K562 (cell line): ENCODE measurements around the gene VPREB3. TPM values are rescaled to one million over a fixed set of nuclear protein-coding genes. Genes with fewer than 3 reads are reported as not detected.

Experiments
- ATAC-seq: fragments of 200-7000 bp; cut with Tn5 transposase; 3 replicates; pipeline ENCODE4 v1.9.1; 2020; ENCODE audit warnings: moderate library complexity
- BruUV-seq: library from RNA; stranded (reverse); fragments of 400-500 nt; replicated peaks from 2 replicates; lab custom pipeline; 2021; lab: Mats Ljungman, UMichigan
- CTCF ChIA-PET: fragments of 300-600 bp; formaldehyde crosslinking; extraction: SDS; loops from one replicate; lab custom pipeline; 2021; ENCODE audit warnings: low intra/inter-chr PET ratio; lab: Yijun Ruan, JAX
- POLR2A ChIA-PET: fragments of 300-600, 350-650 bp; sonication (Branson Sonifier 250); formaldehyde crosslinking; extraction: SDS; loops from one replicate; lab custom pipeline; 2021; ENCODE audit warnings: antibody characterized with exemption, inconsistent platforms; lab: Yijun Ruan, JAX
- DNase-seq, 4 experiments: peaks; one replicate each; pipeline versions ENCODE4 v3.0.0 to v3.0.0-alpha.2; 2011 to 2018; ENCODE audit warnings: low spot score in 3 of 4, mixed read lengths in 3 of 4; ENCODE audit errors: extremely low read depth in 1 of 4
- FAIRE-seq: peaks from 2 replicates; lab custom pipeline; 2011; peaks lifted over from hg19 to GRCh38; lab: Jason Lieb, UNC
- H2AFZ ChIP-seq: 2 replicates; pipeline ENCODE4 v1.6.0; 2011; ENCODE audit warnings: low read depth, low read length, control low read depth, inconsistent platforms
- H3K27ac ChIP-seq: fragments of 200-600 bp; 3 replicates; pipeline ENCODE4 v1.8.0; 2011; ENCODE audit warnings: low read depth, mild to moderate bottlenecking, control low read depth, inconsistent platforms, low read length, moderate library complexity, mixed read lengths; ENCODE audit errors: extremely low read depth
- H3K27me3 ChIP-seq, 2 experiments: fragments of 300-600 bp in 1 of 2; 2 replicates in 1 of 2; 3 replicates in 1 of 2; pipeline versions ENCODE4 v1.6.0 to v1.8.0; 2011; ENCODE audit warnings: inconsistent platforms in 2 of 2, low read length in 2 of 2, mild to moderate bottlenecking in 1 of 2, mixed read lengths in 1 of 2, moderate library complexity in 1 of 2; ENCODE audit not compliant: control insufficient read depth in 2 of 2, insufficient read depth in 2 of 2
- H3K36me3 ChIP-seq: fragments of 300-600 bp; 3 replicates; pipeline ENCODE4 v1.8.0; 2011; ENCODE audit warnings: mild to moderate bottlenecking, low read length, inconsistent platforms; ENCODE audit not compliant: control insufficient read depth, insufficient read depth
- H3K4me1 ChIP-seq, 2 experiments: fragments of 200-600 bp in 1 of 2; replicated peaks in 1 of 2; 2 replicates in 1 of 2; 3 replicates in 1 of 2; pipeline versions ENCODE4 v1.5.1 to v1.8.0; 2011; ENCODE audit warnings: inconsistent platforms in 2 of 2, low read length in 2 of 2, mild to moderate bottlenecking in 1 of 2, mixed read lengths in 1 of 2, moderate library complexity in 1 of 2; ENCODE audit not compliant: control insufficient read depth in 2 of 2, insufficient read depth in 2 of 2
- H3K4me2 ChIP-seq: 2 replicates; pipeline ENCODE4 v1.6.1; 2011; ENCODE audit warnings: low read length, control low read depth, inconsistent platforms, mixed read lengths; ENCODE audit not compliant: insufficient read depth
- H3K4me3 ChIP-seq: fragments of 200-600 bp; sonication (generic), shearing (Covaris generic); 2 replicates; pipeline ENCODE4 v1.5.1; 2016; ENCODE audit warnings: control low read depth, inconsistent platforms
- H3K79me2 ChIP-seq: fragments of 200-600 bp; 3 replicates; pipeline ENCODE4 v1.8.0; 2011; ENCODE audit warnings: low read length, inconsistent platforms; ENCODE audit not compliant: control insufficient read depth, insufficient read depth
- H3K9ac ChIP-seq, 2 experiments: 2 replicates each; pipeline versions ENCODE4 v1.6.0 to v1.6.1; 2011; ENCODE audit warnings: low read depth in 2 of 2, low read length in 2 of 2, control low read depth in 1 of 2, inconsistent platforms in 1 of 2, mild to moderate bottlenecking in 1 of 2, mixed read lengths in 1 of 2; ENCODE audit not compliant: insufficient read depth in 1 of 2
- H3K9me1 ChIP-seq: one replicate; pipeline ENCODE4 v1.6.0; 2011; ENCODE audit warnings: inconsistent platforms, mild to moderate bottlenecking, low read length, moderate library complexity; ENCODE audit not compliant: control insufficient read depth, insufficient read depth
- H3K9me3 ChIP-seq: replicated peaks from 2 replicates; pipeline ENCODE4 v1.5.1; 2011; ENCODE audit warnings: low read depth, low read length, inconsistent platforms; ENCODE audit not compliant: control insufficient read depth, insufficient read depth
- H4K20me1 ChIP-seq: replicated peaks from 2 replicates; pipeline ENCODE4 v1.6.1; 2011; ENCODE audit warnings: low read length, inconsistent platforms, mixed read lengths; ENCODE audit not compliant: control insufficient read depth, insufficient read depth
- TEAD4 ChIP-seq, 2 experiments: sonication (generic) in 1 of 2; formaldehyde crosslinking in 1 of 2; IDR thresholded peaks; 2 replicates each; pipeline versions ENCODE4 v1.6.1 to v1.8.0; 2012 to 2022; ENCODE audit warnings: borderline replicate concordance in 1 of 2, inconsistent platforms in 1 of 2, low read length in 1 of 2, mild to moderate bottlenecking in 1 of 2, missing genetic modification reagents in 1 of 2
- TFAM ChIP-seq: fragments of 250-450 bp; sonication (Bioruptor Pico); conservative IDR thresholded peaks from 2 replicates; pipeline ENCODE4 v1.5.0; 2021; ENCODE audit warnings: mild to moderate bottlenecking, moderate library complexity
- WHSC1 ChIP-seq: IDR thresholded peaks from one replicate; pipeline ENCODE4 v1.6.1; 2012; ENCODE audit warnings: low read length, control low read depth, inconsistent platforms
- ZNF175 ChIP-seq: fragments of 200-800 bp; sonication (Bioruptor generic); IDR thresholded peaks from 2 replicates; pipeline ENCODE4 v1.6.1; 2016; ENCODE audit warnings: low read depth, mild to moderate bottlenecking, missing genetic modification characterization, missing compliant biosample characterization
- WGBS: fragments of 100-300 bp; shearing (Covaris generic); methylation state at CpG from one replicate; pipeline ENCODE4 v1.1.6; 2016; ENCODE audit warnings: low coverage, mixed read lengths; ENCODE audit not compliant: insufficient coverage; ENCODE audit errors: missing lambda C conversion rate; 5-methylcytosine and 5-hydroxymethylcytosine counted together
- in situ Hi-C: fragments of 300-500 bp; cut with MboI; formaldehyde crosslinking; loops from 4 replicates; pipeline ENCODE4 v1.15.0; 2018; ENCODE audit warnings: inconsistent platforms, mixed read lengths
- intact Hi-C: fragments of 100-400 bp; cut with micrococcal nuclease; formaldehyde crosslinking; loops from 2 replicates; pipeline ENCODE4 v1.14.2; 2022
- polyA plus RNA-seq, 8 experiments: library from polyadenylated mRNA; depleted of rRNA in 4 of 8; stranded (reverse) in 5 of 8; unstranded in 3 of 8; fragments of >200 nt; fragmentation: Nextera tagmentation in 2 of 8; fragmentation: Illumina TruSeq in 1 of 8; extraction: Ambion mirVana in 2 of 8; extraction: Trizol in 1 of 8; gene quantifications; 2 replicates each; pipeline versions ENCODE4 v1.2.1 to v1.2.3, GENCODE V29; 2011 to 2014; ENCODE audit warnings: inconsistent platforms in 1 of 8, missing spikeins in 1 of 8
- total RNA-seq, 7 experiments: library from RNA; depleted of rRNA in 6 of 7; stranded (reverse); fragments of >200 nt in 6 of 7; fragmentation: Illumina TruSeq in 2 of 7; extraction: Trizol in 2 of 7; gene quantifications; 2 replicates each; pipeline versions ENCODE4 v1.2.1 to v1.2.3, GENCODE V29; 2011 to 2021; ENCODE audit warnings: low replicate concordance in 1 of 7
- TF ChIP-seq, protein P1 (sequence below): fragments of 250-450 bp; sonication (Bioruptor Pico); IDR thresholded peaks from 2 replicates; pipeline ENCODE4 v1.4.0; 2020; ENCODE audit warnings: mild to moderate bottlenecking, moderate library complexity, borderline replicate concordance
- TF ChIP-seq, protein P2 (sequence below): sonication (generic); formaldehyde crosslinking; IDR thresholded peaks from 2 replicates; pipeline ENCODE4 v1.4.0; 2020; ENCODE audit warnings: mild to moderate bottlenecking, missing genetic modification reagents

Gene VPREB3
- total and polyA plus RNA-seq, 9 of the 15 experiments (the other 6 are each of a cell fraction or from before 2014, with no cell fraction given), result 0.14 to 0.71 (median 0.20) TPM; not detected in 6

DNA sequence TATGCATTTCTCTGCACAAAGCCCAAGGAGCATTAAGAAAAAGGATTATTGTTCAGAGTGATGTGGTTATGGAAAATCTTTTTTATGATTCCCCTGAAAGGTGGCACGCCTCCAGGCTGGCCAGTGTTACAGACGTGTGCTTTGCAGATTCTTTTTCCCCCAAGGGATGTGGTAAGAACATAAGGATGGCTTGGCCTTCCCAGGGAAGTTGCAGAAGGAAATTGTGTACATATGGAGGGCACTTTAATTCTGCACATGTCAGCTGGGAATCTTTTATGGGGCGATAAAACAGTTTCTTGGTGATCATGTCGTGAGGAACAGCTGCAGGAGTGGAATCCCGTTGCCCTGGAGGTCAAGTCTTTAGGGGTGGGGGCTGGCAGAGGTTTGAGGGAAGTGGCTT lies 42.2 kb upstream of the VPREB3 start:
- Histone ChIP-seq H3K9ac (no peak overlapping the region), H3K4me3 (no peak overlapping the region), H3K27me3 (no peaks in the 10 kb centered on the region), H3K9me3 (no peaks in the 10 kb centered on the region), H3K4me2 (no peak overlapping the region), H3K27ac (no peak overlapping the region), H3K4me1 (no peaks in the 10 kb centered on the region; a peak in 1 of 5 replicates), H3K36me3 (peaks cover 62% of the 10 kb centered on the region), H3K9me1 (no peaks in the 10 kb centered on the region), H2AFZ (no peak overlapping the region), H4K20me1 (no peaks in the 10 kb centered on the region), H3K79me2 (peaks cover 6% of the 10 kb centered on the region; the same call in 1 of the 3 replicates)
- FAIRE-seq (no peak), DNase-seq (no peak), ATAC-seq (no peak)
- POLR2A ChIA-PET, result no interaction called here
- CTCF ChIA-PET, result no interaction called here
- in situ Hi-C loops, result no loop called here
- BruUV-seq, result no TSS peak
- 100% methylated on average over 4 of the region's 5 CpGs for WGBS
- intact Hi-C loops, result no loop called here
- TF ChIP-seq, protein P1, sequence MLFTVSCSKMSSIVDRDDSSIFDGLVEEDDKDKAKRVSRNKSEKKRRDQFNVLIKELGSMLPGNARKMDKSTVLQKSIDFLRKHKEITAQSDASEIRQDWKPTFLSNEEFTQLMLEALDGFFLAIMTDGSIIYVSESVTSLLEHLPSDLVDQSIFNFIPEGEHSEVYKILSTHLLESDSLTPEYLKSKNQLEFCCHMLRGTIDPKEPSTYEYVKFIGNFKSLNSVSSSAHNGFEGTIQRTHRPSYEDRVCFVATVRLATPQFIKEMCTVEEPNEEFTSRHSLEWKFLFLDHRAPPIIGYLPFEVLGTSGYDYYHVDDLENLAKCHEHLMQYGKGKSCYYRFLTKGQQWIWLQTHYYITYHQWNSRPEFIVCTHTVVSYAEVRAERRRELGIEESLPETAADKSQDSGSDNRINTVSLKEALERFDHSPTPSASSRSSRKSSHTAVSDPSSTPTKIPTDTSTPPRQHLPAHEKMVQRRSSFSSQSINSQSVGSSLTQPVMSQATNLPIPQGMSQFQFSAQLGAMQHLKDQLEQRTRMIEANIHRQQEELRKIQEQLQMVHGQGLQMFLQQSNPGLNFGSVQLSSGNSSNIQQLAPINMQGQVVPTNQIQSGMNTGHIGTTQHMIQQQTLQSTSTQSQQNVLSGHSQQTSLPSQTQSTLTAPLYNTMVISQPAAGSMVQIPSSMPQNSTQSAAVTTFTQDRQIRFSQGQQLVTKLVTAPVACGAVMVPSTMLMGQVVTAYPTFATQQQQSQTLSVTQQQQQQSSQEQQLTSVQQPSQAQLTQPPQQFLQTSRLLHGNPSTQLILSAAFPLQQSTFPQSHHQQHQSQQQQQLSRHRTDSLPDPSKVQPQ (CRISPR knock-in tag), result no peak
- TF ChIP-seq TEAD4 (IDR thresholded peaks at IDR 0.05; ENCODE audit: low read length) (no peak), TEAD4 (CRISPR knock-in tag; IDR thresholded peaks at IDR 0.05; ENCODE audit: borderline replicate concordance) (no peak), WHSC1 (no peak), TFAM (CRISPR knock-in tag) (no peak), ZNF175 (CRISPR knock-in tag) (no peak)
- TF ChIP-seq, protein P2, sequence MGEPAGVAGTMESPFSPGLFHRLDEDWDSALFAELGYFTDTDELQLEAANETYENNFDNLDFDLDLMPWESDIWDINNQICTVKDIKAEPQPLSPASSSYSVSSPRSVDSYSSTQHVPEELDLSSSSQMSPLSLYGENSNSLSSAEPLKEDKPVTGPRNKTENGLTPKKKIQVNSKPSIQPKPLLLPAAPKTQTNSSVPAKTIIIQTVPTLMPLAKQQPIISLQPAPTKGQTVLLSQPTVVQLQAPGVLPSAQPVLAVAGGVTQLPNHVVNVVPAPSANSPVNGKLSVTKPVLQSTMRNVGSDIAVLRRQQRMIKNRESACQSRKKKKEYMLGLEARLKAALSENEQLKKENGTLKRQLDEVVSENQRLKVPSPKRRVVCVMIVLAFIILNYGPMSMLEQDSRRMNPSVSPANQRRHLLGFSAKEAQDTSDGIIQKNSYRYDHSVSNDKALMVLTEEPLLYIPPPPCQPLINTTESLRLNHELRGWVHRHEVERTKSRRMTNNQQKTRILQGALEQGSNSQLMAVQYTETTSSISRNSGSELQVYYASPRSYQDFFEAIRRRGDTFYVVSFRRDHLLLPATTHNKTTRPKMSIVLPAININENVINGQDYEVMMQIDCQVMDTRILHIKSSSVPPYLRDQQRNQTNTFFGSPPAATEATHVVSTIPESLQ (CRISPR knock-in tag), result no peak
